HCT116 (cell line): ENCODE results near the gene KIAA0825. TPM values are rescaled to one million over a fixed set of nuclear protein-coding genes. Genes with fewer than 3 reads are reported as not detected.

Experiments used
- ATAC-seq: fragments of 200-7000 bp; cut with Tn5 transposase; 2 replicates; pipeline ENCODE4 v1.9.1; 2020; ENCODE audit warnings: mild to moderate bottlenecking, moderate library complexity
- BruUV-seq: library from RNA; stranded (reverse); fragments of 400-500 nt; replicated peaks from 2 replicates; lab custom pipeline; 2021; lab: Mats Ljungman, UMichigan
- CTCF ChIA-PET: fragments of 300-600 bp; sonication (Branson Sonifier 250); formaldehyde crosslinking; loops from one replicate; lab custom pipeline; 2021; ENCODE audit warnings: antibody characterized with exemption; lab: Charles Lee
- POLR2A ChIA-PET: fragments of 300-600, 350-600 bp; sonication (Branson Sonifier 250); formaldehyde crosslinking; loops from one replicate; lab custom pipeline; 2021; ENCODE audit warnings: antibody characterized with exemption; lab: Charles Lee
- RAD21 ChIA-PET, 2 experiments: fragments of 300-600 bp; sonication (Branson Sonifier 250); formaldehyde crosslinking; loops; one replicate each; lab custom pipeline; 2023; ENCODE audit warnings: low total read pairs in 2 of 2; ENCODE audit not compliant: uncharacterized antibody in 2 of 2, unreplicated experiment in 2 of 2, low non-redundant PET in 1 of 2; lab: Charles Lee
- DNase-seq: peaks from one replicate; pipeline ENCODE4 v3.0.0-alpha.2; 2010; ENCODE audit warnings: low read depth, low spot score
- H2AFZ ChIP-seq: fragments of 200-600 bp; shearing (Covaris generic), sonication (generic); 2 replicates; pipeline ENCODE4 v1.6.1; 2017; ENCODE audit warnings: low read depth, mixed run types, mixed read lengths, antibody characterized with exemption, low read length; ENCODE audit not compliant: poor library complexity, severe bottlenecking
- H3K27ac ChIP-seq: 2 replicates; pipeline ENCODE4 v1.5.1; 2012; ENCODE audit warnings: low read depth, low read length
- H3K27me3 ChIP-seq: fragments of 200-600 bp; sonication (generic); 2 replicates; pipeline ENCODE4 v1.6.1; 2016; ENCODE audit warnings: mixed run types, low read length, mixed read lengths; ENCODE audit not compliant: insufficient read depth
- H3K36me3 ChIP-seq, 2 experiments: fragments of 200-500 bp in 1 of 2; fragments of 200-600 bp in 1 of 2; sonication (Bioruptor generic) in 1 of 2; sonication (generic) in 1 of 2; 2 replicates each; pipeline versions ENCODE4 v1.5.1 to v1.6.1; 2014 to 2016; ENCODE audit warnings: low read length in 2 of 2, inconsistent platforms in 1 of 2, mixed read lengths in 1 of 2, mixed run types in 1 of 2; ENCODE audit not compliant: insufficient read depth in 2 of 2, control insufficient read depth in 1 of 2
- H3K4me1 ChIP-seq, 2 experiments: fragments of 200-600 bp in 1 of 2; sonication (generic) in 1 of 2; 2 replicates each; pipeline versions ENCODE4 v1.5.1 to v1.6.1; 2012 to 2017; ENCODE audit warnings: low read length in 2 of 2, inconsistent platforms in 1 of 2, mild to moderate bottlenecking in 1 of 2, mixed read lengths in 1 of 2, mixed run types in 1 of 2, moderate library complexity in 1 of 2; ENCODE audit not compliant: insufficient read depth in 2 of 2, control insufficient read depth in 1 of 2
- H3K4me2 ChIP-seq: fragments of 200-600 bp; sonication (generic); 2 replicates; pipeline ENCODE4 v1.6.1; 2017; ENCODE audit warnings: mixed run types, low read length, mixed read lengths
- H3K4me3 ChIP-seq, 2 experiments: fragments of 200-600 bp in 1 of 2; sonication (generic) in 1 of 2; replicated peaks in 1 of 2; 2 replicates each; pipeline ENCODE4 v1.5.1; 2011 to 2016; ENCODE audit warnings: low read length in 2 of 2, control low read depth in 1 of 2, low read depth in 1 of 2, mild to moderate bottlenecking in 1 of 2, mixed read lengths in 1 of 2, mixed run types in 1 of 2
- H3K79me2 ChIP-seq: fragments of 200-600 bp; sonication (generic); 2 replicates; pipeline ENCODE4 v1.6.1; 2017; ENCODE audit warnings: mild to moderate bottlenecking, mixed run types, low read length, moderate library complexity, mixed read lengths; ENCODE audit not compliant: insufficient read depth
- H3K9ac ChIP-seq: fragments of 200-600 bp; sonication (generic); 2 replicates; pipeline ENCODE4 v1.6.1; 2016; ENCODE audit warnings: low read length, mixed read lengths
- H3K9me2 ChIP-seq: fragments of 200-600 bp; sonication (generic), shearing (Covaris generic); 2 replicates; pipeline ENCODE4 v1.6.1; 2017; ENCODE audit warnings: mixed run types, mild to moderate bottlenecking, moderate library complexity; ENCODE audit not compliant: insufficient read depth
- H3K9me3 ChIP-seq, 2 experiments: fragments of 200-500 bp in 1 of 2; fragments of 200-600 bp in 1 of 2; sonication (Bioruptor generic) in 1 of 2; sonication (generic) in 1 of 2; 2 replicates each; pipeline ENCODE4 v1.6.1; 2014 to 2017; ENCODE audit warnings: low read length in 2 of 2, mixed read lengths in 2 of 2, inconsistent platforms in 1 of 2, low read depth in 1 of 2, mild to moderate bottlenecking in 1 of 2, mixed run types in 1 of 2, moderate library complexity in 1 of 2; ENCODE audit not compliant: control insufficient read depth in 1 of 2, insufficient read depth in 1 of 2
- H4K20me1 ChIP-seq: fragments of 200-600 bp; sonication (generic), shearing (Covaris generic); 2 replicates; pipeline ENCODE4 v1.6.1; 2017; ENCODE audit warnings: mixed run types, mild to moderate bottlenecking, moderate library complexity; ENCODE audit not compliant: insufficient read depth
- CBX3 ChIP-seq: IDR thresholded peaks from 2 replicates; pipeline ENCODE4 v1.6.1; 2012; ENCODE audit warnings: low read depth
- CEBPB ChIP-seq: IDR thresholded peaks from 2 replicates; pipeline ENCODE4 v1.6.1; 2012; ENCODE audit warnings: low read depth
- EGR1 ChIP-seq: IDR thresholded peaks from 2 replicates; pipeline ENCODE4 v1.6.1; 2012; ENCODE audit warnings: low read depth
- ELF1 ChIP-seq: IDR thresholded peaks from 2 replicates; pipeline ENCODE4 v1.6.1; 2012; ENCODE audit warnings: low read depth, borderline replicate concordance
- FOSL1 ChIP-seq: IDR thresholded peaks from 2 replicates; pipeline ENCODE4 v1.6.1; 2012; ENCODE audit warnings: low read depth
- POLR2A ChIP-seq: IDR thresholded peaks from 2 replicates; pipeline ENCODE4 v1.7.0; 2011; ENCODE audit warnings: borderline replicate concordance; ENCODE audit not compliant: insufficient read depth, insufficient read length; ENCODE audit errors: extremely low read depth
- POLR2AphosphoS5 ChIP-seq: IDR thresholded peaks from 2 replicates; pipeline ENCODE4 v1.6.1; 2011; ENCODE audit warnings: mild to moderate bottlenecking, low read depth, low read length, moderate library complexity
- RAD21 ChIP-seq: IDR thresholded peaks from 2 replicates; pipeline ENCODE4 v1.6.1; 2012; ENCODE audit warnings: low read depth, mild to moderate bottlenecking
- SP1 ChIP-seq: IDR thresholded peaks from 2 replicates; pipeline ENCODE4 v1.6.1; 2012; ENCODE audit warnings: low read depth
- TCF7L2 ChIP-seq: IDR thresholded peaks from 2 replicates; pipeline ENCODE4 v1.7.0; 2011; ENCODE audit warnings: borderline replicate concordance, inconsistent platforms; ENCODE audit not compliant: insufficient read depth, insufficient read length; ENCODE audit errors: extremely low read depth
- ZFX ChIP-seq: fragments of 450-650 bp; IDR thresholded peaks from 2 replicates; pipeline ENCODE4 v1.6.1; 2017
- ZNF274 ChIP-seq: fragments of 200-500 bp; sonication (Bioruptor generic); IDR thresholded peaks from 2 replicates; pipeline ENCODE4 v1.6.1; 2014; ENCODE audit warnings: mild to moderate bottlenecking, low read depth, low read length, inconsistent platforms
- intact Hi-C: fragments of 100-400 bp; cut with micrococcal nuclease; formaldehyde crosslinking; loops from 2 replicates; pipeline ENCODE4 v1.10.0; 2022
- total RNA-seq: library from RNA; stranded (reverse); gene quantifications from one replicate; pipeline ENCODE4 v1.2.1, GENCODE V29; 2021; ENCODE audit not compliant: unreplicated experiment

Gene KIAA0825
- total RNA-seq, 1 experiment from 2014 or later = 1.4 TPM

- H2AFZ ChIP-seq = no peak overlapping the region
- H4K20me1 ChIP-seq = no peaks in the 10 kb centered on the region
- no peak for TF ChIP-seq TCF7L2
- no peak for TF ChIP-seq POLR2A
- TF ChIP-seq ZFX = no peak
- no peaks in the 10 kb centered on the region for H3K27me3 ChIP-seq
- DNase-seq (no peak), ATAC-seq (no peak)
- intact Hi-C loops = no loop called here
- RAD21 ChIA-PET = no interaction called here
- CTCF ChIA-PET = no interaction called here
- H3K9me3 ChIP-seq = no peaks in the 10 kb centered on the region
- no peaks in the 10 kb centered on the region for H3K4me1 ChIP-seq
- H3K27ac ChIP-seq = no peak overlapping the region
- POLR2A ChIA-PET = no interaction called here
- H3K4me2 ChIP-seq = no peak overlapping the region
- H3K9me2 ChIP-seq = no peaks in the 10 kb centered on the region
- no TSS peak for BruUV-seq
- no peak overlapping the region for H3K9ac ChIP-seq
- no peaks in the 10 kb centered on the region for H3K36me3 ChIP-seq
- H3K4me3 ChIP-seq = no peak overlapping the region
- no peaks in the 10 kb centered on the region for H3K79me2 ChIP-seq
Measured at GRCh38 chr5:94551858-94552257, 66.5 kb downstream of the KIAA0825 start.

DNA sequence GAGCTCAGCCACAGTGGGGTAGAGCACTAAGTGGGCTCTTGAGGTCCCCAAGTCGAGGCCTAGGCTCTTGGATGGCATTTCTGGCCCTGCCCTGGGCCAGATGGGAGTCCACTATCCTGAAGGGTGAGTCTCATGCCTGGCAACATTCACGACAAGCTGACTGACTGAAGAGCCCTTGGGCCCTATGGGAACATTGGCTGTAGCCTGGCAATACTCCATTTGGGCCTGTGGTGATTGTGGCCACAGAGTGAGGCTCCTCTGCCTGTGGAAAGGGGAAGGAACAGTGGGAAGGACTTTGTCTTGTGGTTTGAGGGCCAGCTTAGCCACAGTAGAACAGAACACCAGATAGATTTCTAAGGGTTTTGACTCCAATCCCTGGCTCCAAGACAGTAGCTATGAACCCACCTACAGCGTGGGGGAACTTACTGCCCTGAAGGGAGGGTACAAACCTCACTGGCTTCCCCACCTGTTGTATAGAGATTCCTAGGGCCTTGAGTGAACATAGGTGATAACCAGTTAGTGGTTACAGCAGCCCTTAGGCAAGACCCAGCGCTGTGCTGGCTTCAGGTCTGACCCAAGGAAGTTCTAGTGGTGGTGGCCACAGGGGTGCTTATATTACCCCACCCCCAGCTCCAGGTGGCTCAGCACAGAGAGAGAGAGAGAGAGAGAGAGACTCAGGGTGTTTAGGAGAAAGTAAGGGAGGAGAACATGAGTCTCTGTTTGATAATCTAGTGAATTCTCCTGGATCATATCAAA, 72.4 kb downstream of the KIAA0825 start:
- H3K9me2 ChIP-seq = no peaks in the 10 kb centered on the region
- H3K9ac ChIP-seq = no peak overlapping the region
- BruUV-seq = no TSS peak
- H3K36me3 ChIP-seq = no peaks in the 10 kb centered on the region
- no peaks in the 10 kb centered on the region for H3K79me2 ChIP-seq
- H3K9me3 ChIP-seq = peaks cover 0 to 3% of the 10 kb centered on the region in 2 experiments; a peak in 1 of 4 replicates
- intact Hi-C loops = no loop called here
- H3K27me3 ChIP-seq = no peaks in the 10 kb centered on the region
- CTCF ChIA-PET = no interaction called here
- no peak for ATAC-seq
- H3K4me3 ChIP-seq = no peak overlapping the region
- DNase-seq = no peak
- no peaks in the 10 kb centered on the region for H4K20me1 ChIP-seq
- RAD21 ChIA-PET = no interaction called here
- no peak overlapping the region for H3K4me2 ChIP-seq
- TF ChIP-seq TCF7L2 = no peak
- no peak for TF ChIP-seq FOSL1
- no peak for TF ChIP-seq CBX3
- TF ChIP-seq RAD21 = no peak
- no peak for TF ChIP-seq EGR1
- no peak for TF ChIP-seq SP1
- no peak for TF ChIP-seq CEBPB
- no peak for TF ChIP-seq ZNF274
- no peak for TF ChIP-seq ZFX
- no peak for TF ChIP-seq POLR2AphosphoS5
- no peak for TF ChIP-seq ELF1
- H3K27ac ChIP-seq = no peak overlapping the region
- no peak overlapping the region for H2AFZ ChIP-seq
- H3K4me1 ChIP-seq = no peaks in the 10 kb centered on the region
- POLR2A ChIA-PET = no interaction called here
